ENCODE measurements around the gene DPEP2NB. TPM values are rescaled to one million over a fixed set of nuclear protein-coding genes. Genes with fewer than 3 reads are reported as not detected.
"Not testable (repeated sequence)": the region's sequence is repeated elsewhere in the genome, so short reads cannot be mapped to it uniquely, and the experiment has no call there.

The DPEP2NB gene
- total and polyA plus RNA-seq, 2 donors (not counting 3 experiments of a cell fraction or from before 2014, with no cell fraction given): not detected

DNA sequence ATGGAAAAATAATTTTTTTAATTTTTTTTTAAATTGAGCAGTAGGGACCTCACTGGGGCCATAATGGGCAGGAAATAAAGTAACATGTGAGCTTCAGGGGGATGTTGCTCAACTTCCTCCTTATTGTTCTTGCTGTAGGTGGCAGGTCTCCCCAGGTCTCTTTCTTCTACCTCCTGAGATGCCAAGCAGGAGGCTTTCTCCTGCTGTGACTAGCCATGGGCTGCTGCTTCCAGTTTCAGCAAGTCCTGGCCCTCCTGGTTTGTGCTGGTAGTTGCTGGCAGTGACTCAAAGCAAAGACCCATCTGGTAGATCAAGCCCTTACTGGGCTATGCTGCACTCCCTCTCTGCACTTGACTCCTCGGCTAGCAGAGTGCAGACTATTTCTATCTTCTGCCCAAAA lies 2.3 kb downstream of the DPEP2NB start:
- H3K4me2 ChIP-seq (ENCODE audit: insufficient read depth, low read length): peak overlapping the region; percentile 29
- POLR2A ChIA-PET: no interaction called here
- H3K27ac ChIP-seq (ENCODE audit: insufficient read depth, low read depth, low read length): no peak overlapping the region
- peaks cover 7% of the 10 kb centered on the region for H3K4me1 ChIP-seq (ENCODE audit: control insufficient read depth, extremely low read depth, insufficient read depth, low read length)
- H3K27me3 ChIP-seq (ENCODE audit: control insufficient read depth in 2 of 2, insufficient read depth in 2 of 2, low read length in 2 of 2): no peaks in the 10 kb centered on the region
- H3K36me3 ChIP-seq (ENCODE audit: control insufficient read depth in 2 of 2, extremely low read depth in 1 of 2, insufficient read depth in 2 of 2, low read length in 2 of 2): no peaks in the 10 kb centered on the region
- peak; percentile 41 for DNase-seq (ENCODE audit: low read depth, low spot score)
- no peaks in the 10 kb centered on the region for H4K20me1 ChIP-seq (replicated peaks; ENCODE audit: control insufficient read depth, extremely low read depth, insufficient read depth, low read length)
- peak; percentile 44 for FAIRE-seq
- BruUV-seq (replicated peaks): no TSS peak
- TF ChIP-seq MYC (IDR thresholded peaks at IDR 0.05; ENCODE audit: low read depth, low read length): no peak
- CTCF ChIA-PET: interaction anchor here (1.1 to 1.2 kb wide), 2 partner anchors 12 to 30 kb away, joined by 3 read pairs; no protein-coding TSS in a partner anchor
- no peaks in the 10 kb centered on the region for H3K79me2 ChIP-seq (ENCODE audit: control insufficient read depth, insufficient read depth, low read length)
- peak overlapping the region; percentile 75 for H2AFZ ChIP-seq (ENCODE audit: low read depth, low read length)
- no peak overlapping the region for H3K4me3 ChIP-seq (replicated peaks in 1 of 3; ENCODE audit: insufficient read depth in 1 of 3, low read depth in 1 of 3, low read length in 3 of 3)
- intact Hi-C loops (cut with micrococcal nuclease): no loop called here
- dilution Hi-C loops (cut with MboI; ENCODE audit: extremely low pct_ligation_motif_present, low sequenced_read_pairs): no loop called here
- no peaks in the 10 kb centered on the region for H3K9me1 ChIP-seq (replicated peaks; ENCODE audit: control insufficient read depth, extremely low read depth, insufficient read depth, low read length)
- no peak overlapping the region for H3K9ac ChIP-seq (replicated peaks; ENCODE audit: extremely low read depth, insufficient read depth, low read length)
- no peaks in the 10 kb centered on the region for H3K9me3 ChIP-seq (replicated peaks; ENCODE audit: control insufficient read depth, insufficient read depth, low read length)

DNA sequence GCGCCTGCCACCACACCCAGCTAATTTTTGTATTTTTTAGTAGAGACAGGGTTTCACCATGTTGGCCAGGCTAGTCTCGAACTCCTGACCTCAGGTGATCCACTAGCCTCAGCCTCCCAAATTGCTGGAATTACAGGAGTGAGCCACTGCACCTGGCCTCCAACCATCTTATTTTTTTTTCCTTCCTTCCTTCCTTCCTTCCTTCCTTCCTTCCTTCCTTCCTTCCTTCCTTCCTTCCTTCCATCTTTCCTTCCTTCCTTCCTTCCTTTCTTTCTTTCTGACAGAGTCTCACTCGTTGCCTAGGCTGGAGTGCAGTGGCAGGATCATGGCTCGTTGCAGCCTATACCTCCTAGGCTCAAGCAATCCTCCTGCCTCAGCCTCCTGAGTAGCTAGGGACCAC lies 5.8 kb downstream of the DPEP2NB start:
- DNase-seq (ENCODE audit: low read depth, low spot score); H3K79me2 ChIP-seq (ENCODE audit: control insufficient read depth, insufficient read depth, low read length); H3K27ac ChIP-seq (ENCODE audit: insufficient read depth, low read depth, low read length); POLR2A ChIA-PET; H3K4me3 ChIP-seq (replicated peaks in 1 of 3; ENCODE audit: insufficient read depth in 1 of 3, low read depth in 1 of 3, low read length in 3 of 3); H3K27me3 ChIP-seq (ENCODE audit: control insufficient read depth in 2 of 2, insufficient read depth in 2 of 2, low read length in 2 of 2); H3K9me3 ChIP-seq (replicated peaks; ENCODE audit: control insufficient read depth, insufficient read depth, low read length); H3K9me1 ChIP-seq (replicated peaks; ENCODE audit: control insufficient read depth, extremely low read depth, insufficient read depth, low read length); CTCF ChIA-PET; BruUV-seq (replicated peaks); dilution Hi-C loops (cut with MboI; ENCODE audit: extremely low pct_ligation_motif_present, low sequenced_read_pairs); H3K36me3 ChIP-seq (ENCODE audit: control insufficient read depth in 2 of 2, extremely low read depth in 1 of 2, insufficient read depth in 2 of 2, low read length in 2 of 2); H3K9ac ChIP-seq (replicated peaks; ENCODE audit: extremely low read depth, insufficient read depth, low read length); H2AFZ ChIP-seq (ENCODE audit: low read depth, low read length); H4K20me1 ChIP-seq (replicated peaks; ENCODE audit: control insufficient read depth, extremely low read depth, insufficient read depth, low read length); H3K4me2 ChIP-seq (ENCODE audit: insufficient read depth, low read length); intact Hi-C loops (cut with micrococcal nuclease): not testable (repeated sequence)
- peak; percentile 12 for FAIRE-seq
- peaks cover 10% of the 10 kb centered on the region for H3K4me1 ChIP-seq (ENCODE audit: control insufficient read depth, extremely low read depth, insufficient read depth, low read length)

All from endothelial cell of umbilical vein (primary cell).